OCI-LY1 (cell line): ENCODE results near the gene RNU5B-1.
"Not testable (repeated sequence)": the region's sequence is repeated elsewhere in the genome, so short reads cannot be mapped to it uniquely, and the experiment has no call there.

Experiments used
- H2AFZ ChIP-seq: fragments of 200-600 bp; sonication (generic), shearing (Covaris generic); 2 replicates; pipeline ENCODE4 v1.6.0; 2014; ENCODE audit warnings: antibody characterized with exemption, mild to moderate bottlenecking, low read length
- H3F3A ChIP-seq: fragments of 200-600 bp; sonication (generic), shearing (Covaris generic); 2 replicates; pipeline ENCODE4 v1.6.0; 2014; ENCODE audit warnings: mild to moderate bottlenecking, antibody characterized with exemption, low read length, moderate library complexity; ENCODE audit not compliant: insufficient read depth
- H3K27ac ChIP-seq: fragments of 200-600 bp; sonication (generic); 2 replicates; pipeline ENCODE4 v1.5.1; 2014; ENCODE audit warnings: low read length, mixed run types, mild to moderate bottlenecking, low read depth; ENCODE audit not compliant: poor library complexity, severe bottlenecking
- H3K27me3 ChIP-seq: fragments of 200-600 bp; sonication (generic); 2 replicates; pipeline ENCODE4 v1.6.0; 2014; ENCODE audit warnings: antibody characterized with exemption, mild to moderate bottlenecking, low read length, moderate library complexity; ENCODE audit not compliant: insufficient read depth
- H3K36me3 ChIP-seq: fragments of 200-600 bp; sonication (generic); 2 replicates; pipeline ENCODE4 v1.6.1; 2014; ENCODE audit warnings: mild to moderate bottlenecking, antibody characterized with exemption, low read length, moderate library complexity, mixed read lengths; ENCODE audit not compliant: insufficient read depth
- H3K4me1 ChIP-seq: fragments of 200-600 bp; sonication (generic); 2 replicates; pipeline ENCODE4 v1.5.1; 2014; ENCODE audit warnings: mild to moderate bottlenecking, low read length, moderate library complexity; ENCODE audit not compliant: insufficient read depth, severe bottlenecking
- H3K4me2 ChIP-seq: fragments of 200-600 bp; sonication (generic), shearing (Covaris generic); 2 replicates; pipeline ENCODE4 v1.6.1; 2014; ENCODE audit warnings: low read length
- H3K4me3 ChIP-seq: fragments of 200-600 bp; sonication (generic); 2 replicates; pipeline ENCODE4 v1.5.1; 2014; ENCODE audit warnings: low read length, low read depth, mild to moderate bottlenecking, mixed read lengths; ENCODE audit not compliant: poor library complexity, severe bottlenecking
- H3K79me2 ChIP-seq: fragments of 200-600 bp; shearing (Covaris generic); 2 replicates; pipeline ENCODE4 v1.6.1; 2016; ENCODE audit warnings: mixed run types, low read length, mixed read lengths; ENCODE audit not compliant: insufficient read depth
- H3K9ac ChIP-seq: fragments of 200-600 bp; sonication (generic), shearing (Covaris generic); 2 replicates; pipeline ENCODE4 v1.6.1; 2014; ENCODE audit warnings: mild to moderate bottlenecking, low read length, mixed read lengths
- H3K9me2 ChIP-seq: fragments of 200-600 bp; sonication (generic), shearing (Covaris generic); 2 replicates; pipeline ENCODE4 v1.6.1; 2014; ENCODE audit warnings: low read depth, mild to moderate bottlenecking, low read length, mixed read lengths
- H3K9me3 ChIP-seq: fragments of 200-600 bp; shearing (Covaris generic); 2 replicates; pipeline ENCODE4 v1.6.1; 2014; ENCODE audit warnings: low read length, mixed read lengths
- H4K20me1 ChIP-seq: fragments of 200-600 bp; sonication (generic), shearing (Covaris generic); 2 replicates; pipeline ENCODE4 v1.6.0; 2016; ENCODE audit warnings: mild to moderate bottlenecking, low read length; ENCODE audit not compliant: insufficient read depth
- CTCF ChIP-seq: fragments of 200-600 bp; sonication (generic), shearing (Covaris generic); IDR thresholded peaks from 2 replicates; pipeline ENCODE4 v1.5.1; 2017; ENCODE audit warnings: mild to moderate bottlenecking, antibody characterized with exemption, low read length, moderate library complexity, mixed read lengths
- EZH2 ChIP-seq: fragments of 200-600 bp; sonication (generic), shearing (Covaris generic); IDR thresholded peaks from 2 replicates; pipeline ENCODE4 v1.8.0; 2017; ENCODE audit warnings: borderline replicate concordance, mixed run types, mild to moderate bottlenecking, antibody characterized with exemption, low read length, moderate library complexity, mixed read lengths

The RNU5B-1 gene

GRCh38 chr15:65268411-65268810 lies 36.1 kb upstream of the RNU5B-1 start:
- no peaks in the 10 kb centered on the region for H3K4me1 ChIP-seq
- H3K4me2 ChIP-seq: no peak overlapping the region
- no peaks in the 10 kb centered on the region for H3K36me3 ChIP-seq
- H3K79me2 ChIP-seq: no peaks in the 10 kb centered on the region
- no peaks in the 10 kb centered on the region for H3F3A ChIP-seq
- no peak overlapping the region for H3K9ac ChIP-seq
- no peak overlapping the region for H3K27ac ChIP-seq
- H3K9me3 ChIP-seq: no peaks in the 10 kb centered on the region
- H2AFZ ChIP-seq: no peak overlapping the region
- no peaks in the 10 kb centered on the region for H3K27me3 ChIP-seq
- H4K20me1 ChIP-seq: no peaks in the 10 kb centered on the region
- no peaks in the 10 kb centered on the region for H3K9me2 ChIP-seq
- H3K4me3 ChIP-seq: no peak overlapping the region
- TF ChIP-seq CTCF (no peak), EZH2 (no peak)

GRCh38 chr15:65270811-65271545 lies 33.5 kb upstream of the RNU5B-1 start:
- TF ChIP-seq CTCF: peak; percentile 79
- not testable (repeated sequence) for H4K20me1 ChIP-seq, H3K36me3 ChIP-seq, H3K79me2 ChIP-seq, H3K9me3 ChIP-seq, H3K27me3 ChIP-seq, H3F3A ChIP-seq, H3K4me3 ChIP-seq, H3K9me2 ChIP-seq, H3K4me1 ChIP-seq, H3K27ac ChIP-seq, H3K4me2 ChIP-seq, H3K9ac ChIP-seq, H2AFZ ChIP-seq

- Histone ChIP-seq H3K4me3 (no peak overlapping the region), H3K4me2 (no peak overlapping the region), H3K36me3 (no peaks in the 10 kb centered on the region), H3K4me1 (no peaks in the 10 kb centered on the region), H3K9ac (no peak overlapping the region), H3K27me3 (no peaks in the 10 kb centered on the region), H3K9me2 (no peaks in the 10 kb centered on the region), H2AFZ (no peak overlapping the region), H3K27ac (no peak overlapping the region), H3K79me2 (no peaks in the 10 kb centered on the region), H4K20me1 (no peaks in the 10 kb centered on the region), H3F3A (no peaks in the 10 kb centered on the region), H3K9me3 (no peaks in the 10 kb centered on the region)
- TF ChIP-seq EZH2 (no peak), CTCF (no peak)
These were observed 29.3 kb upstream of the RNU5B-1 start for GRCh38 chr15:65275104-65275727.
